Stimulated activated CD4-positive, alpha-beta T cell treated with anti-CD3 and anti-CD28 coated beads, Interleukin-15, amount 100 ng/mL, for 24 hours (primary cell): ENCODE measurements around the gene FGF16.
A peak's percentile ranks its signal among the peaks of the same experiment; 100 is the strongest.
"Not testable (repeated sequence)": the region's sequence is repeated elsewhere in the genome, so short reads cannot be mapped to it uniquely, and the experiment has no call there.

Experiments
- DNase-seq: peaks from one replicate; pipeline ENCODE4 v3.0.0-alpha.2; 2020

The FGF16 gene

GRCh38 chrX:77446908-77447652, at the start of gene FGF16:
TSS of gene FGF16 (plus strand) at chrX:77447389. CDS start at chrX:77447675, 286 bp downstream.
- peak; percentile 38 for DNase-seq

- no peak for DNase-seq
Measured at GRCh38 chrX:77398330-77398954, 48.7 kb upstream of the FGF16 start.

GRCh38 chrX:77404419-77404818, 42.8 kb upstream of the FGF16 start:
- DNase-seq: no peak

DNA sequence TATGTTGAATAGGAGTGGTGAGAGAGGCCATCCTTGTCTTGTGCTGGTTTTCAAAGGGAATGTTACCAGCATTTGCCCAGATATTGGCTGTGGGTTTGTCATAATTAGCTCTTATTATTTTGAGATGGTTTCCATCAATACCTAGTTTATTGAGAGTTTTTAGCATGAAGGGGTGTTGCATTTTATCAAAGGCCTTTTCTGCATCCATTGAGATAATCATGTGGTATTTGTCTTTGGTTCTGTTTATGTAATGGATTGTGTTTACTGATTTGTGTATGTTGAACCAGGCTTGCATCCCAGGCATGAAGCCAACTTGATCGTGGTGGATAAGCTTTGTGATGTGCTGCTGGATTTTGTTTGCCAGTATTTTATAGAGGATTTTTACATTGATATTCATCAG, 39.4 kb upstream of the FGF16 start:
- DNase-seq: not testable (repeated sequence)

- no peak for DNase-seq
Measured at GRCh38 chrX:77412631-77413030, 34.6 kb upstream of the FGF16 start.

- DNase-seq: no peak
Measured at GRCh38 chrX:77415161-77415560, 32.0 kb upstream of the FGF16 start.

GRCh38 chrX:77415882-77416281, 31.3 kb upstream of the FGF16 start:
- DNase-seq: no peak

DNA sequence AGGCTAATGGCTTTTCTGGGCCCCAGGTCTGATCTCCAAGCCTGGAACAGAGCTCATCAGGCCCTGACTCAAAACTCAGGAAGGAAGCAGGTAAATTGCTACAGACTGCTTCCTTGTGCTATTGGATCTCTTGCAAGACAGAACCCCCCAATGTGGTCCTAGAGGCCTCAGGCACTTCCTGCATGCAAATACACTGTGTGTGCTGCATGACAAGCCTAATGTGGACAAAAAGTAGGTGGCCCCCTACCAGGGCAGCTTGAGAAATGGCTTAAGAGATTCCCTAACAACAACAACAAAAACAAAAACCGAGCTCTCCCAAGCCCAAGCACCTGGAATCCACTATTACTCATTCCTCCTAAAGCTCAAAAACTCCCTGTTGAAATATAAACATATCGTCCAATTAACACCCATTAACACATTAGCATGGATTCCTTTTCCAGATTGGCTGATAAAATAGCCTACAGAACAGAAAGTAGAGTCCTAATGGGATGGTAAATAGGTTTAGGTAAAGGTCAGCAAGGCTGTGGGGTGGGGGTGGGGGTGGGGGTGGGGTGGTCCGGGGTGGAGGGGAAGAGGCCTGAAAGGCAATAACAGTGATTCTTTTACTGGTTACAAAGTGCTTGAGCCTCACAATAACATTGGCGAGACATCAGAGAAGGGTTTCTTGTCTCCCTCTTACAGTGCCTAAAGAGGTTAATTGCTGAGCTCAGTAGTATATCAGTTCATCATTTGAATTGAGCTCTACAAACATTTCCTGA, 24.1 kb upstream of the FGF16 start:
- DNase-seq: no peak

- DNase-seq: no peak
Measured at GRCh38 chrX:77426811-77427210, 20.4 kb upstream of the FGF16 start.

DNA sequence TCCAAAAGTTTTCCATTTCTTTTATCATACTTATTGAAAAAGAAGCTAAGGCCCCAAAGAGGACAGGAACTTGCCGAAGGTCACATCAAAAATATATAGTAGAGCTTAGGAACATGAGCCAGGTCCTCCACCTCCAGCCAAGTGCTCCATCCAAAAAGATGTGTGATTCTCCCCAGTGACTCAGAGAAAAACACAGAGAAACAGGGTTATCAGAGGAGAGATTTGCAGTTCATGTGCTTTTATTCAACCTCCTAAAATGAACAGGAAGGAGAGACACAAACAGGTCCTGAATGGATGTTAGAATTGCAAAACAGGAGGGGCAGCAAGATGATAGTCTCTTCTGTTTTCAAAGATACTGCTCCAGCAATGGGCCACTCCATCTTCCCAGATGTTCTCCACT, 19.6 kb upstream of the FGF16 start:
- DNase-seq: no peak

- DNase-seq: no peak
Measured at GRCh38 chrX:77428551-77428950, 18.6 kb upstream of the FGF16 start.

DNA sequence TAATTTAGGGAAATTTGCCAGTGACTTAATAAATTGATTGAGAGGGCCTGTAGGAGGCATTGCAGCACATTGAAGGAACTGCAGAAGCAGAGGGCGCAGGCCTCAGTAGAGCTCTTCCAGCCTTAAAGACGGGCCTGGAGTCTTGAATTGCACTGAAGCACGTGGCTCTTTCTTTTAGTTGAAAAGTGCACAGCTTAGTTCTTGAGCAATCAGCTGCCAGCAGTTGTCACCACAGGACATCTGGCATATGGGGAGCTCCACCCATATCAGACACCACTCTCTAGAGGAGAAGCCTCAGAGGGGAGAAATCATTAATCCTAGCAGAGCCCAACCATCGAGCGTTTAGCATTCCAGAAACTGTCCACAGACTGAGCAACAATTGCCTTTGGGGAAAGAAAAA, 16.0 kb upstream of the FGF16 start:
- no peak for DNase-seq

- DNase-seq: no peak
Measured at GRCh38 chrX:77433001-77433400, 14.2 kb upstream of the FGF16 start.

GRCh38 chrX:77434962-77435361, 12.2 kb upstream of the FGF16 start:
- no peak for DNase-seq

GRCh38 chrX:77436271-77436670, 10.9 kb upstream of the FGF16 start:
- no peak for DNase-seq

DNA sequence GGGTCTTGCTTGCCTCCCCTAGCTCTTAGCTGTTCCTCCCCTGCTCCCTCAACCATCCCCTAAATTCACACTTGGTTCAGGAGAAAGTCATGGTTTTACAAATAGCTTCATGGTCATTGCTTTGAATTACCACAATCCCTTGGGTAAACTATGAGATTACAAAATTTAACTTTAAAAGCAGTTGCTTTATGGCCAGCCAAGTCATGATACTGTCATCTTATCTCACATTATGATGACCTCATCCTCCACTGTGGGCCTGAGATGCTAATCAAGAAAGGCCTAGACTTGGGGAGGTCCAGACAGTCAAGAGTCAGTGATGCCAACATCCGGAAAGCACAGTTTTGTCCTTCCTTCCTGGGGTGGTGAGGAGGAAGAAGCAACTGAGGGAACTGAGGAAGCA, 10.5 kb upstream of the FGF16 start:
- DNase-seq: no peak

GRCh38 chrX:77440330-77440729, 6.9 kb upstream of the FGF16 start:
- no peak for DNase-seq

DNA sequence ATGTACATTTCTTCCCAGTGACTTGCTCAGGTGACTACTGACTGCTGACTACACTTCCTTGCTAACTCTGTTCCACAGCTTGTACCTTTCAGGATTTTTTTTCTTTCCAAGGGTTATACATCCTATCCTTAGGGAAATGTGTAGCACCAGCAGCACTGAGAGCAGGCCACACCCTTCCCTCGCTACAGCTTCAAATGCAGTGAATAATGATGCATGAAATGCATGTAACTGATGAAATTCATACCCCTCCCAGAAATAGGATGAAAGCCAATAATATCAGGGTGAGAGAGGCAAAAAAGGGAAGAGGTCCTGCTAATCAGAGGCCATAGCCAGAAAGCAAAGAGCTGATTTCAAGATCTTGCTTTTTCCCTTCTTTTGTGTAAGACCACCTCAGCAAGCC, 6.2 kb upstream of the FGF16 start:
- no peak for DNase-seq

DNA sequence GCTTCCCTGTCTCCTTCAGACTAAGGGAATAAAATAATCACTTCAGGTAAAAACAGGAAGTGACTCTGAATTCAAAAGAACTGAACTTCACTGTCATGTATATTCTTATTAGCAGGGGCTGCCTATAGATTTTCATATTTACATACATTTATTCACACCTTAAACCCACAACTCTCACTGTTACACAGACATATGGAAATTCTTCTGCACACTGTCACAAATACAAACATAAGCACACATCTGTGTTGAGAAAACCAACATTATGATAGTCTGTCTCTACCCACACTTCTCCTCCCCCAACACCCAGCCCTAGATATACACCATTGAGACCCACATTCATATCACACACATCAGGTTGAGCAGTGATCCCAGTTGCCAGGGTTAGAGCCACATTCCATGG, 5.7 kb upstream of the FGF16 start:
- no peak for DNase-seq

GRCh38 chrX:77442728-77443127, 4.5 kb upstream of the FGF16 start:
- DNase-seq: no peak

DNA sequence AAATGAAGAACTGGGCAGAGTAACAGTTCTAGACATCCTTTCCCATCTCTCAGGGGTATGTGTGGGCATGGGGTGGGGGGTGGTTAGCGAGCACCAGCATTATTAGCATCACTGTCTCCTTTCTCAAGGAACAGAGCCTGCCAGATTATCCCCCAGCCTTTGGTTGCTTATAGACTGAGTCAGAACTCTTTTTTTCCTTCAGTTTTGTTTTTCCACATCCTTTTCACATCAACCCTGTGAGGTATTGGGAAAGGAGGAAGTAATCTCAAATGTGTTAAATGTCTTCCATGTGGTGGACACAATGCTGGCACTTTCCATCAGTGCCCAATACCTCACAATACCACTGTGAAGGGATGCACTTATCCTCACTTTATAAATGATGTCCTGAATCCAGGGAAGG, 3.1 kb upstream of the FGF16 start:
- DNase-seq: no peak

DNA sequence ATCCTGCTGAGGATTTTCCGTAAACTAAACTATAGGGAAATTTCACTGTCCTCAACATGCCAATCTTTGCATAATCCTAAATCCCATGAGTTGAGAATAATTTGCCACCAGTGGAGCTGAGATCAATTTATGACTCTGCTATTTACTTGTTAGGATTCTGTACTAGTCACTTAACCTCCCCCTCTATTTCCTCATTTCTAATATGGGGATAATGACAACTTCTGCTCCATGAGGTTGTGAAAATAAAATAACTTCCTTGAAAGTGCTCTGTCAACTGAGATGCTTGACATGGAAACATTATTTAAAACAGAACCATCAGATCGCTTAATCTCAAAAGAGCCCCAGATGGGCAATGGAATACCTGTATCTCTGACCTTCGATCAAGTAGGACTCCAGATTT, 2.6 kb upstream of the FGF16 start:
- DNase-seq: no peak

DNA sequence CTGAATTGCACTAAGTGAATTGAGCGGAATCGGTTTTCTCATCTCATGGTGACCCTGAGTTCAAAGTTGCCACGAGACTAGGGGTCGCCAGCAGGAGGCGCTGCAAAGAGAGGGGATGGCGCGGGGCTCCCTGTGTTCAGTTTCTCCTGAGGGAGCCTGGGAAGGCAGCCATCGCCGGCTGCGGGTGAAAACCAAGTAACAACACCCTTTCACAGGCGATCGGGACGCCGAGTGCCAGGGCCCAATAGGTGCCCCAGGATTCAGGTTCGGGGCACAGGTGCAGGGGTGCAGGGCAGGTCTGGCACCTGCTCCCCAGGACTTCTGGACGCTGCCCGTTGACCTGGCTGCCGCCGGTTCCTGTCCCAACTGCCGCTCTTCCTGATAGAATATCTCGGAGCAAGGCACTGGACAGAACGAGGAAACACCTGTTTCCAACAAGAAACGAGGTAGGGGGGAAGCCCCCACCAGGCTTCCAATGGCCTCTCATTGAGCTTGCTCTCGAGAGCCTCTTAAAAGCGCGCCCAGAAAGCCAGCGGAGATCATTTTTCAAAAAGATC, 1.1 kb upstream of the FGF16 start:
- DNase-seq: peak; percentile 25
